Kidney (tissue), 14 donors: ENCODE data around the gene SYT1. TPM values are rescaled to one million over a fixed set of nuclear protein-coding genes. Genes with fewer than 3 reads are reported as not detected.

Experiments used
- DNase-seq, 5 donors: peaks; one replicate each; pipeline ENCODE4 v3.0.0-alpha.2; 2013 to 2020
- FAIRE-seq: peaks from 2 replicates; lab custom pipeline; 2012; peaks lifted over from hg19 to GRCh38; lab: Jason Lieb, UNC
- H3K27ac ChIP-seq, 2 donors: one replicate each; pipeline ENCODE4 v1.7.0; 2013; ENCODE audit warnings: low read depth in 2 of 2, low read length in 2 of 2, inconsistent platforms in 1 of 2
- H3K27me3 ChIP-seq: one replicate; pipeline ENCODE4 v1.7.1; 2013; ENCODE audit warnings: low read length, inconsistent platforms; ENCODE audit not compliant: control insufficient read depth, insufficient read depth
- H3K36me3 ChIP-seq, 3 donors: one replicate each; pipeline versions ENCODE4 v1.7.0 to v1.7.1; 2013; ENCODE audit warnings: low read length in 3 of 3, control low read depth in 1 of 3, inconsistent platforms in 1 of 3; ENCODE audit not compliant: insufficient read depth in 3 of 3, control insufficient read depth in 2 of 3
- H3K4me1 ChIP-seq, 3 donors: one replicate each; pipeline versions ENCODE4 v1.7.0 to v1.7.1; 2013; ENCODE audit warnings: low read length in 3 of 3, inconsistent platforms in 1 of 3, low read depth in 1 of 3; ENCODE audit not compliant: control insufficient read depth in 2 of 3, insufficient read depth in 2 of 3
- H3K4me3 ChIP-seq, 3 donors: one replicate each; pipeline versions ENCODE4 v1.7.0 to v1.8.1; 2013; ENCODE audit warnings: low read length in 3 of 3, control low read depth in 1 of 3, inconsistent platforms in 1 of 3
- H3K9ac ChIP-seq, 3 donors: one replicate each; pipeline versions ENCODE4 v1.7.0 to v1.7.1; 2013; ENCODE audit warnings: low read length in 3 of 3, control low read depth in 1 of 3, inconsistent platforms in 1 of 3
- H3K9me3 ChIP-seq, 3 donors: one replicate each; pipeline versions ENCODE4 v1.7.0 to v1.7.1; 2013; ENCODE audit warnings: low read length in 3 of 3, control low read depth in 1 of 3, inconsistent platforms in 1 of 3; ENCODE audit not compliant: control insufficient read depth in 2 of 3, insufficient read depth in 1 of 3
- CTCF ChIP-seq: IDR thresholded peaks from 3 replicates; pipeline ENCODE4 v1.5.1; 2012; ENCODE audit warnings: mild to moderate bottlenecking, moderate library complexity, borderline replicate concordance; ENCODE audit not compliant: insufficient read depth; ENCODE audit errors: extremely low read depth
- intact Hi-C: fragments of 100-400 bp; cut with DNase I; formaldehyde crosslinking; loops from one replicate; pipeline ENCODE4 v1.11.1; 2022
- polyA plus RNA-seq: library from polyadenylated mRNA; stranded (reverse); fragments of 350-450 nt; fragmentation: Illumina TruSeq; extraction: RNeasy Lipid Tissue Mini Kit (QIAGEN cat#74804); gene quantifications from one replicate; pipeline ENCODE4 v1.2.3, GENCODE V29; 2014; ENCODE audit warnings: low read depth, low replicate concordance; ENCODE audit not compliant: insufficient read depth
- total RNA-seq: library from RNA; stranded (reverse); fragmentation: NEBNext Ultra II Directional; extraction: Animal tissue kit (Norgen Biotek cat#: 25700); gene quantifications from one replicate; pipeline ENCODE4 v1.2.1, GENCODE V29; 2021
- donor health status: control.
- donor health status: control.
- donor health status: control.
- donor health status: control.
- donor health status: control.
- donor health status: DM: yes; HTN: yes; CAD: no.
- donor health status: Normal renal cell carcinoma (clear cell type).

The SYT1 gene
- total and polyA plus RNA-seq, 2 donors from 2014 or later, result 0.69 to 1.2 TPM

GRCh38 chr12:79291711-79292110, 427.1 kb downstream of the SYT1 start:
- Histone ChIP-seq H3K9ac (no peak overlapping the region), H3K27ac (no peak overlapping the region), H3K27me3 (no peaks in the 10 kb centered on the region), H3K4me1 (no peaks in the 10 kb centered on the region), H3K4me3 (no peak overlapping the region), H3K9me3 (no peaks in the 10 kb centered on the region), H3K36me3 (no peaks in the 10 kb centered on the region)
- intact Hi-C loops, result no loop called here
- DNase-seq (peak in 1 of 5 donors; percentile 14), FAIRE-seq (no peak)
- no peak for TF ChIP-seq CTCF

GRCh38 chr12:79294590-79294989, 430.0 kb downstream of the SYT1 start:
- Histone ChIP-seq H3K9ac (no peak overlapping the region), H3K9me3 (no peaks in the 10 kb centered on the region), H3K27ac (no peak overlapping the region), H3K4me3 (no peak overlapping the region), H3K36me3 (no peaks in the 10 kb centered on the region), H3K27me3 (no peaks in the 10 kb centered on the region), H3K4me1 (no peaks in the 10 kb centered on the region)
- FAIRE-seq, result no peak
- TF ChIP-seq CTCF, result no peak
- no peak for DNase-seq
- intact Hi-C loops, result no loop called here

- no peak for DNase-seq
- no peak for TF ChIP-seq CTCF
Measured at GRCh38 chr12:79295572-79295971, 431.0 kb downstream of the SYT1 start.

GRCh38 chr12:79296133-79296532, 431.6 kb downstream of the SYT1 start:
- TF ChIP-seq CTCF, result no peak
- H3K4me3 ChIP-seq, result no peak overlapping the region
- no peaks in the 10 kb centered on the region for H3K4me1 ChIP-seq
- H3K9me3 ChIP-seq, result no peaks in the 10 kb centered on the region
- intact Hi-C loops, result no loop called here
- no peak for FAIRE-seq
- H3K36me3 ChIP-seq, result no peaks in the 10 kb centered on the region
- H3K27ac ChIP-seq, result no peak overlapping the region
- H3K9ac ChIP-seq, result no peak overlapping the region
- no peak for DNase-seq
- H3K27me3 ChIP-seq, result no peaks in the 10 kb centered on the region

More at GRCh38 chr12:79295572-79295971, 431.0 kb downstream of the SYT1 start:
- Histone ChIP-seq H3K27ac (no peak overlapping the region), H3K27me3 (no peaks in the 10 kb centered on the region), H3K9me3 (no peaks in the 10 kb centered on the region), H3K36me3 (no peaks in the 10 kb centered on the region), H3K4me1 (no peaks in the 10 kb centered on the region), H3K9ac (no peak overlapping the region), H3K4me3 (no peak overlapping the region)
- intact Hi-C loops, result no loop called here
- no peak for FAIRE-seq
